Liver (tissue), 9 donors: ENCODE measurements around the gene SCNN1A. TPM values are rescaled to one million over a fixed set of nuclear protein-coding genes. Genes with fewer than 3 reads are reported as not detected.

Experiments
- DNase-seq: peaks from one replicate; pipeline ENCODE4 v3.0.0-alpha.2; 2017; ENCODE audit warnings: low spot score
- H3K27ac ChIP-seq, 2 donors: one replicate each; pipeline ENCODE4 v1.7.0; 2013; ENCODE audit warnings: inconsistent platforms in 2 of 2, low read length in 2 of 2, control low read depth in 1 of 2, low read depth in 1 of 2, mild to moderate bottlenecking in 1 of 2
- H3K27me3 ChIP-seq, 4 donors: one replicate each; pipeline versions ENCODE4 v1.6.1 to v1.7.0; 2013; ENCODE audit warnings: low read length in 3 of 4, inconsistent platforms in 1 of 4, mild to moderate bottlenecking in 1 of 4, moderate library complexity in 1 of 4; ENCODE audit not compliant: control insufficient read depth in 4 of 4, insufficient read depth in 4 of 4
- H3K36me3 ChIP-seq, 4 donors: one replicate each; pipeline versions ENCODE4 v1.6.1 to v1.7.0; 2013; ENCODE audit warnings: low read length in 3 of 4, mild to moderate bottlenecking in 3 of 4, low read depth in 1 of 4, moderate library complexity in 1 of 4; ENCODE audit not compliant: control insufficient read depth in 4 of 4, insufficient read depth in 3 of 4
- H3K4me1 ChIP-seq, 4 donors: one replicate each; pipeline versions ENCODE4 v1.6.1 to v1.7.0; 2013; ENCODE audit warnings: low read length in 3 of 4, mild to moderate bottlenecking in 3 of 4, moderate library complexity in 1 of 4; ENCODE audit not compliant: control insufficient read depth in 4 of 4, insufficient read depth in 4 of 4
- H3K4me3 ChIP-seq, 3 donors: one replicate each; pipeline versions ENCODE4 v1.6.1 to v1.7.0; 2013; ENCODE audit warnings: low read length in 3 of 3, control low read depth in 1 of 3, low read depth in 1 of 3, mild to moderate bottlenecking in 1 of 3
- H3K9ac ChIP-seq, 2 donors: one replicate each; pipeline ENCODE4 v1.7.0; 2013; ENCODE audit warnings: low read length in 2 of 2, mild to moderate bottlenecking in 2 of 2, moderate library complexity in 2 of 2, control low read depth in 1 of 2, low read depth in 1 of 2
- H3K9me3 ChIP-seq, 4 donors: one replicate each; pipeline versions ENCODE4 v1.6.1 to v1.7.0; 2013; ENCODE audit warnings: low read length in 3 of 4; ENCODE audit not compliant: control insufficient read depth in 4 of 4
- EGR1 ChIP-seq, 2 donors: IDR thresholded peaks; 2 replicates each; pipeline ENCODE4 v1.6.1; 2016 to 2018; ENCODE audit warnings: antibody characterized with exemption in 2 of 2, low read depth in 2 of 2
- FOXA1 ChIP-seq: IDR thresholded peaks from 2 replicates; pipeline ENCODE4 v1.6.1; 2016; ENCODE audit warnings: antibody characterized with exemption
- FOXA2 ChIP-seq: IDR thresholded peaks from 2 replicates; pipeline ENCODE4 v1.6.1; 2016; ENCODE audit warnings: antibody characterized with exemption
- GABPA ChIP-seq, 2 donors: IDR thresholded peaks in 1 of 2; conservative IDR thresholded peaks in 1 of 2; 2 replicates each; pipeline ENCODE4 v1.6.1; 2016; ENCODE audit warnings: antibody characterized with exemption in 2 of 2, mild to moderate bottlenecking in 1 of 2, moderate library complexity in 1 of 2
- HNF4A ChIP-seq, 2 donors: conservative IDR thresholded peaks; 2 replicates each; pipeline ENCODE4 v1.6.1; 2016; ENCODE audit warnings: antibody characterized with exemption in 2 of 2, mild to moderate bottlenecking in 2 of 2
- HNF4G ChIP-seq: IDR thresholded peaks from 2 replicates; pipeline ENCODE4 v1.6.1; 2016; ENCODE audit warnings: antibody characterized with exemption
- JUND ChIP-seq, 2 donors: IDR thresholded peaks; 2 replicates each; pipeline ENCODE4 v1.6.1; 2016; ENCODE audit warnings: antibody characterized with exemption in 2 of 2
- NR2F2 ChIP-seq: IDR thresholded peaks from 2 replicates; pipeline ENCODE4 v1.6.1; 2016; ENCODE audit warnings: antibody characterized with exemption
- RAD21 ChIP-seq, 2 donors: IDR thresholded peaks; 2 replicates each; pipeline ENCODE4 v1.6.1; 2016; ENCODE audit warnings: antibody characterized with exemption in 2 of 2, mild to moderate bottlenecking in 2 of 2
- RXRA ChIP-seq, 2 donors: IDR thresholded peaks; 2 replicates each; pipeline ENCODE4 v1.6.1; 2017 to 2018; ENCODE audit warnings: antibody characterized with exemption in 2 of 2, mild to moderate bottlenecking in 1 of 2
- SP1 ChIP-seq: IDR thresholded peaks from 2 replicates; pipeline ENCODE4 v1.6.1; 2018; ENCODE audit warnings: antibody characterized with exemption, mild to moderate bottlenecking
- TAF1 ChIP-seq: conservative IDR thresholded peaks from 2 replicates; pipeline ENCODE4 v1.6.1; 2016; ENCODE audit warnings: antibody characterized with exemption, mild to moderate bottlenecking
- YY1 ChIP-seq: IDR thresholded peaks from 2 replicates; pipeline ENCODE4 v1.6.1; 2016; ENCODE audit warnings: antibody characterized with exemption, mild to moderate bottlenecking
- WGBS: extraction: QIAGEN DNeasy Blood & Tissue Kit; methylation state at CpG from one replicate; pipeline ENCODE4 v1.1.7; 2013; 5-methylcytosine and 5-hydroxymethylcytosine counted together
- polyA plus RNA-seq, 2 donors: library from polyadenylated mRNA; stranded (reverse) in 1 of 2; unstranded in 1 of 2; fragments of 200-250 nt in 1 of 2; fragments of >200 nt in 1 of 2; fragmentation: Nextera tagmentation in 1 of 2; extraction: Ambion mirVana in 1 of 2; gene quantifications; one replicate each; pipeline versions ENCODE4 v1.2.1 to v1.2.3, GENCODE V29; 2013 to 2015
- total RNA-seq, 2 donors: library from RNA; depleted of rRNA; stranded (reverse); fragments of >200 nt; gene quantifications; one replicate each; pipeline ENCODE4 v1.2.3, GENCODE V29; 2014
- TF ChIP-seq, protein P1 (sequence below): fragments of 150-350 bp; IDR thresholded peaks from 2 replicates; pipeline ENCODE4 v1.5.1; 2017; ENCODE audit warnings: improper control_type of control experiment, low read depth, low read length; ENCODE audit not compliant: missing input control
- TF ChIP-seq, protein P2 (sequence below): IDR thresholded peaks from 2 replicates; pipeline ENCODE4 v1.6.1; 2016; ENCODE audit warnings: antibody characterized with exemption
- TF ChIP-seq, protein P3 (sequence below): IDR thresholded peaks from 2 replicates; pipeline ENCODE4 v1.6.1; 2016; ENCODE audit warnings: antibody characterized with exemption, mild to moderate bottlenecking
- TF ChIP-seq, protein P4 (sequence below): IDR thresholded peaks from 2 replicates; pipeline ENCODE4 v1.6.1; 2016; ENCODE audit warnings: antibody characterized with exemption
- TF ChIP-seq, protein P5 (sequence below): IDR thresholded peaks from 2 replicates; pipeline ENCODE4 v1.6.1; 2016; ENCODE audit warnings: antibody characterized with exemption
- donor health status: healthy.
- donor health status: healthy.
- donor health status: healthy.
- donor health status: healthy.
- donor health status: healthy.

SCNN1A gene
- total and polyA plus RNA-seq, 4 donors: 0.47 to 7.7 (median 2.9) TPM

DNA sequence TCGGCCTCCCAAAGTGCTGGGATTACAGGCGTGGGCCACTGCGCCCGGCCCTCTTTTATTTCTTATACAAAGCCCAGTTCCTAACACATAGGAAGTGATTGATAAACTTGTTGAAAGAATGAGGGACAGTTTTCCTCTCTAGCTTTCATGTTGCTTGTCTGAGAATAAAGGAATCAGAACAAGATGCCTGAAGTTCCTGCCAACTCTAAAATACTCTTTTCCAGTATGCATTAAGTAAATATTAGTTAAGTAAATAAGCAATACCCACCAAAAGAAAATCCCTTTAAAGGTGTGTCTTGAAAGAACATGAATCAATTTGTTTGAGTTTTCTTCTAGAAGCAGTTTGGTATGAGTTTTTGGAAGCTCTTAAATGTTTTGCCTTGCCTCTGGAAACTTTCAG, 45.0 kb upstream of the SCNN1A start:
- H3K27ac ChIP-seq: no peak overlapping the region

More for the DNA sequence above, 45.0 kb upstream of the SCNN1A start:
- Histone ChIP-seq H3K9me3 (no peaks in the 10 kb centered on the region), H3K9ac (no peak overlapping the region), H3K27me3 (no peaks in the 10 kb centered on the region), H3K4me1 (peaks cover 0 to 6% (median 4%) of the 10 kb centered on the region in 4 donors), H3K4me3 (no peak overlapping the region), H3K36me3 (peaks cover 0 to 2% (median 0%) of the 10 kb centered on the region in 4 donors)
- no peak for TF ChIP-seq SP1
- no peak for TF ChIP-seq FOXA1
- TF ChIP-seq HNF4A (conservative IDR thresholded peaks at IDR 0.05): no peak
- no peak for TF ChIP-seq NR2F2
- TF ChIP-seq, protein P1, sequence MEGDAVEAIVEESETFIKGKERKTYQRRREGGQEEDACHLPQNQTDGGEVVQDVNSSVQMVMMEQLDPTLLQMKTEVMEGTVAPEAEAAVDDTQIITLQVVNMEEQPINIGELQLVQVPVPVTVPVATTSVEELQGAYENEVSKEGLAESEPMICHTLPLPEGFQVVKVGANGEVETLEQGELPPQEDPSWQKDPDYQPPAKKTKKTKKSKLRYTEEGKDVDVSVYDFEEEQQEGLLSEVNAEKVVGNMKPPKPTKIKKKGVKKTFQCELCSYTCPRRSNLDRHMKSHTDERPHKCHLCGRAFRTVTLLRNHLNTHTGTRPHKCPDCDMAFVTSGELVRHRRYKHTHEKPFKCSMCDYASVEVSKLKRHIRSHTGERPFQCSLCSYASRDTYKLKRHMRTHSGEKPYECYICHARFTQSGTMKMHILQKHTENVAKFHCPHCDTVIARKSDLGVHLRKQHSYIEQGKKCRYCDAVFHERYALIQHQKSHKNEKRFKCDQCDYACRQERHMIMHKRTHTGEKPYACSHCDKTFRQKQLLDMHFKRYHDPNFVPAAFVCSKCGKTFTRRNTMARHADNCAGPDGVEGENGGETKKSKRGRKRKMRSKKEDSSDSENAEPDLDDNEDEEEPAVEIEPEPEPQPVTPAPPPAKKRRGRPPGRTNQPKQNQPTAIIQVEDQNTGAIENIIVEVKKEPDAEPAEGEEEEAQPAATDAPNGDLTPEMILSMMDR: no peak
- TF ChIP-seq RXRA (IDR thresholded peaks at IDR 0.05): no peak
- TF ChIP-seq RAD21 (IDR thresholded peaks at IDR 0.05): no peak
- no peak for TF ChIP-seq TAF1
- TF ChIP-seq GABPA (IDR thresholded peaks at IDR 0.05 in 1 of 2, conservative IDR thresholded peaks at IDR 0.05 in 1 of 2): no peak
- TF ChIP-seq JUND (IDR thresholded peaks at IDR 0.05): no peak
- no peak for TF ChIP-seq FOXA2
- TF ChIP-seq HNF4G: no peak
- no peak for TF ChIP-seq YY1
- TF ChIP-seq, protein P2, sequence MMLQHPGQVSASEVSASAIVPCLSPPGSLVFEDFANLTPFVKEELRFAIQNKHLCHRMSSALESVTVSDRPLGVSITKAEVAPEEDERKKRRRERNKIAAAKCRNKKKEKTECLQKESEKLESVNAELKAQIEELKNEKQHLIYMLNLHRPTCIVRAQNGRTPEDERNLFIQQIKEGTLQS: no peak
- TF ChIP-seq, protein P3, sequence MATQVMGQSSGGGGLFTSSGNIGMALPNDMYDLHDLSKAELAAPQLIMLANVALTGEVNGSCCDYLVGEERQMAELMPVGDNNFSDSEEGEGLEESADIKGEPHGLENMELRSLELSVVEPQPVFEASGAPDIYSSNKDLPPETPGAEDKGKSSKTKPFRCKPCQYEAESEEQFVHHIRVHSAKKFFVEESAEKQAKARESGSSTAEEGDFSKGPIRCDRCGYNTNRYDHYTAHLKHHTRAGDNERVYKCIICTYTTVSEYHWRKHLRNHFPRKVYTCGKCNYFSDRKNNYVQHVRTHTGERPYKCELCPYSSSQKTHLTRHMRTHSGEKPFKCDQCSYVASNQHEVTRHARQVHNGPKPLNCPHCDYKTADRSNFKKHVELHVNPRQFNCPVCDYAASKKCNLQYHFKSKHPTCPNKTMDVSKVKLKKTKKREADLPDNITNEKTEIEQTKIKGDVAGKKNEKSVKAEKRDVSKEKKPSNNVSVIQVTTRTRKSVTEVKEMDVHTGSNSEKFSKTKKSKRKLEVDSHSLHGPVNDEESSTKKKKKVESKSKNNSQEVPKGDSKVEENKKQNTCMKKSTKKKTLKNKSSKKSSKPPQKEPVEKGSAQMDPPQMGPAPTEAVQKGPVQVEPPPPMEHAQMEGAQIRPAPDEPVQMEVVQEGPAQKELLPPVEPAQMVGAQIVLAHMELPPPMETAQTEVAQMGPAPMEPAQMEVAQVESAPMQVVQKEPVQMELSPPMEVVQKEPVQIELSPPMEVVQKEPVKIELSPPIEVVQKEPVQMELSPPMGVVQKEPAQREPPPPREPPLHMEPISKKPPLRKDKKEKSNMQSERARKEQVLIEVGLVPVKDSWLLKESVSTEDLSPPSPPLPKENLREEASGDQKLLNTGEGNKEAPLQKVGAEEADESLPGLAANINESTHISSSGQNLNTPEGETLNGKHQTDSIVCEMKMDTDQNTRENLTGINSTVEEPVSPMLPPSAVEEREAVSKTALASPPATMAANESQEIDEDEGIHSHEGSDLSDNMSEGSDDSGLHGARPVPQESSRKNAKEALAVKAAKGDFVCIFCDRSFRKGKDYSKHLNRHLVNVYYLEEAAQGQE: no peak
- TF ChIP-seq, protein P4, sequence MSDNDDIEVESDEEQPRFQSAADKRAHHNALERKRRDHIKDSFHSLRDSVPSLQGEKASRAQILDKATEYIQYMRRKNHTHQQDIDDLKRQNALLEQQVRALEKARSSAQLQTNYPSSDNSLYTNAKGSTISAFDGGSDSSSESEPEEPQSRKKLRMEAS: no peak
- TF ChIP-seq EGR1 (IDR thresholded peaks at IDR 0.05; ENCODE audit: low read depth in 2 of 2): no peak
- TF ChIP-seq, protein P5, sequence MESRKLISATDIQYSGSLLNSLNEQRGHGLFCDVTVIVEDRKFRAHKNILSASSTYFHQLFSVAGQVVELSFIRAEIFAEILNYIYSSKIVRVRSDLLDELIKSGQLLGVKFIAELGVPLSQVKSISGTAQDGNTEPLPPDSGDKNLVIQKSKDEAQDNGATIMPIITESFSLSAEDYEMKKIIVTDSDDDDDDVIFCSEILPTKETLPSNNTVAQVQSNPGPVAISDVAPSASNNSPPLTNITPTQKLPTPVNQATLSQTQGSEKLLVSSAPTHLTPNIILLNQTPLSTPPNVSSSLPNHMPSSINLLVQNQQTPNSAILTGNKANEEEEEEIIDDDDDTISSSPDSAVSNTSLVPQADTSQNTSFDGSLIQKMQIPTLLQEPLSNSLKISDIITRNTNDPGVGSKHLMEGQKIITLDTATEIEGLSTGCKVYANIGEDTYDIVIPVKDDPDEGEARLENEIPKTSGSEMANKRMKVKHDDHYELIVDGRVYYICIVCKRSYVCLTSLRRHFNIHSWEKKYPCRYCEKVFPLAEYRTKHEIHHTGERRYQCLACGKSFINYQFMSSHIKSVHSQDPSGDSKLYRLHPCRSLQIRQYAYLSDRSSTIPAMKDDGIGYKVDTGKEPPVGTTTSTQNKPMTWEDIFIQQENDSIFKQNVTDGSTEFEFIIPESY: no peak
- WGBS: 70% methylated on average over 4 of the region's 4 CpGs
- no peak for DNase-seq
